Measurements from ENCODE around the gene ZNF664.

ZNF664 gene

DNA sequence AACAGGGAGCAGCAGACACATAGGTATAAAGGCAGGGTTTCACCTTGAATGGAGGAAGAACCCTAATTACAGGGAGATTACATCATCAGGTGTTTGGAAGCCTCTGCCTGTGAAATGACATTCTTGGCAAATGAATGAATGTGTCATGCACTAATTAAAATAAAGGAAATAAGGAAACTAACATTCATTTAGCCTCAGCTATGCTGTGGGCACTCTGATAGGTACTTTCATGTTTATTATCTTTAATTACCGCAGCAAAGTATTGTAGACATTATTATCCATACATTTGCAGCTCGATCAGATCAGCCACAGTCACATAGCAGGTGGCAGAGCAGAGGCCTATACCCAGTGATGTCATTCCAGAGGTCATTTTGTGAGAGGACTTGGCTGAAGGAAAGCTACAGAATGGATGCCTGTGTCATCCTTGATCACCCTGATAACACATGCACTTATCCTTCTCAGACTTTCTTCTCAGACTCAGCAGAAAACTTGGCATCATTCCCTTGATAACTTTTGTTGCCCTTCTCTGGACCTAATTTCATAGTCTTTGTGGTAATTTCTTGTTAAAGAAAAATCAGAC is 18.4 kb downstream of the ZNF664 start:
- no peak for DNase-seq

DNA sequence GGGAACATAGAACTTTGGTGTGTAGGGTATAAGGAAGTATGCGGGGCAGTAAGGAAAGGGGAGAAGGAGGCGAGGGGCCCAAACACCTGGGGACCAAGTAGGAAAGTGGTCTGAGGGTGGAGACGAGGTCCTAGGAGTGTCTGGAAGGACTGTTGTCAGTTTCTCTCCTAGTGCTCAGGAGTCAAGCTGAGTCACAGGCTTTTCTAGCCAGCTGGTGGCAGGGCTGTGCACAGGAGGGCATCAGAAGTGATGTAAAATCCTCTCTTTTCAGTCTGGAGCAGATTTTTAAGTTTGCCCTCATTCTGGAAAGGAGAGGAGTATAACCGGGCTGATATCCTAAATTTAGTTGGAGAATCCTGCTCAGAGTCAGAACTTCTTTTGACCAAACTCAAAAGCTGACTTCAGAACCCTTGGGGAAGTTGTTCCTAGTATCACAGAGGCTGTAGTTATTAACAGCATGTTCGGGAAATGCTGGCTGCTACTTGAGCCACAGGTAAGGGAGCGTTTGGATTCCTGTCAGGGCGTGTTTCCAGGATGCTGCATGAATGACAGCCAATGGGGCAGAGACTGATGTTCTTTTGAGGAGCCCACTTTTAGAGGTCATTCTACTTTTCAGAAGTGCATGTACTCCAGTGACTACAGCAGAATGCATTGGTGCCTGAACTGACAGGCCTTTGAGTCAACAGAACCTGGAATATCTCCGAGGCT is 19.3 kb downstream of the ZNF664 start:
- DNase-seq: no peak

DNA sequence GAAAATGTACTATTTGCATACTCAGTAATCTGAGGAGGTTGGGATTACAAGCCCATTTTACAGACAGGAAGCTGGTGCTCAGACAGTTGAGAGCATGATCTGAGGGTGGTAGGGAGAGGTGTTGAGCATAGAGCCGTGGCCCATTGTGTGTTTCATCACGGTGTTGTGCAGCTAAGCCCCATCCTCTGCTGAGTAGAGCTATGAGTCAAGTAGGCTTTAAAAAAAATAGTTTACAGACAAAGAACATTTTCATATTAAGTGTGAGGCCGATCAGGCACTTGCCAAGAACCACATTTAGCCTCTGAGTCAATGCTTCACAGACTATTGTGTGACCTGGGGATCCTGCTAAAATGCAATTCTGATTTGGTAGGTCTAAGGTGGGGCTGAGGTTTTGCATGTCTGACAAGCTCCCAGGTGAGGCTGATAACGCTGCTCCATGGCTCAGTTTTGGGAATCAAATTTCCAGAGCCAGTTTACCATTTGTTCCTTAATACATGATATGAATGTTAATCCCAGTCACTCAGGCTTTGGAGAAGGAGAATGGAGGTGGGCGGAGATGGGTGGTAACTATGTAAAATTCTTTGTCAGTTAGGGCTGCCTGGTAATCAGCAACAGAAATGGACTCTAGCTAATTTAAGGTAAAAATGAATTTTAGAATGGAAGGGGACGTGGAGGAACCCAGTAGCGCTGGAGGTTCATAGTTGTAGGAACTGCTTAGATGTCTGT is 22.2 kb downstream of the ZNF664 start:
- no peak for DNase-seq

DNA sequence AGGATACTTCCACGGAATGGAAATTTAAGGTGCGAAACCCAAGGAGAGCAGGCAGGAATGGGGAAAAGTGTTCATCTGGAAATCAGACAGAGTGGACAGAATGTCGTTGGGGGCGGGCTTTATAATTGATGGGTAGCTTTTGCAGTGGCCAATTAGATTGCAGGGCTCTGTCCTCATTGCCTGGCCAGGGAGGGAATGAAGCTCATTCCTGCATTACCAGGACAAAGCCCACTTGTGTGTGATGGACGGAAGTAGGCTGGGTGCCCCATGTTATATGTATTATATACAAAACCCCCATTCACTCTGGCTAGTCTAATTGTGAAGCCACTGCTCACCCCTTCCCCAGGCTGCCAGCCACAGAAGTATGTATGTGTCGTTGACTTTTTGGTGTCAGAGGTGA is 23.6 kb downstream of the ZNF664 start:
- DNase-seq: peak; percentile 65

DNA sequence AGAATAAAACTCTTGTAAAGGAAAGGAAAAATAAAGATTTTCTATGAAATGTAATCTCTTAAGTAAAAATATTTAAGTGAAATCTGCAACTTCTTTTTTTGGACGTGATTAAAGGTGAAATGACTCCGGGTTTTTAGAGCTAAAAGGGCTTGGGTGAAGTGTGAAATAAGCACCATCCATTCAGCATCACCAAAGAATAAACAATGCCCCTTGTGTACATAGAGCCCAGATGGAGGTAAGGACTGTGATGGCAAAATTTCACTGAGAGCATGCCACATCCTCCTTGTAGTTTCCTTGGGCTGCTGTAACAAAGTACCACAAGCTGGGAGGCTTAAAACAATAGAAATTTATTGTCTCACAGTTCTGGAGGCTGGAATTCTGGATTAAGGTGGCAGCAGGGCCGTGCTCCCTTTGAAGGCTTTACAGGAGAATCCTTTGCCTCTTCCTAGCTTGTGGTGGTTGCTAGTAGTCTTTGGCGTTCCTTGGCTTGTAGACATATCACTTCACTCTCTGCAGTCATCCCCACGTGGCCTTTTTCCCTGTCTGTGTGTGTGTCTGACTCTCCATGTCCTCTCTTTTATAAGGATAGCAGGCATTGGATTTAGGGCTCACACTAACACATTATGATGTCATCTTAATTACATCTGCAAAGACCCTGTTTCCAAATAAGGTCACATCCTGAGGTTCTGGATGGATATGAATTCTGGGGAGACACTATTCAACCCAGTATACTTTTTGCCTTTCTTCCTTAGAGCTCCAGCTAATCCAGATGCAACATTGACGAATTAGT is 24.2 kb downstream of the ZNF664 start:
- DNase-seq: no peak

DNA sequence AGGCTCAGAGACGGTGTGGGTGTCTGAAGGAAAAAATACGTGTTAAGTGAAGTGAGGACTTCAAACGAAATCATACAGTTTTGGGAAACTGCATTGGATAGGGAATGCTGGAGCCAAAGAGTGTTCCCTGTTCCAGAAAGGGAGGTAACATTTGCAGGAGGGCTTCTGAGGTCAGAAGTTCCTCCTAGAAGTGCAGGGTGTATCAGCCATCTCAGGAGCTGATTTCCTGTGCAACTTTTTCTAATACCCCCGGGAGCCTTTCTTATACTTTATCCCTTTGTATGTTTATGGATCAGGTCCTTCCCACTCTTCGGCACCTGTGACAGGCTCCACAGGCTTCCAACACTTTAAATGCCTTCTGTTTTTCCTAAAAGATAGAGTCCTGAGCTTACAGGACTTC is 24.9 kb downstream of the ZNF664 start:
- no peak for DNase-seq

DNA sequence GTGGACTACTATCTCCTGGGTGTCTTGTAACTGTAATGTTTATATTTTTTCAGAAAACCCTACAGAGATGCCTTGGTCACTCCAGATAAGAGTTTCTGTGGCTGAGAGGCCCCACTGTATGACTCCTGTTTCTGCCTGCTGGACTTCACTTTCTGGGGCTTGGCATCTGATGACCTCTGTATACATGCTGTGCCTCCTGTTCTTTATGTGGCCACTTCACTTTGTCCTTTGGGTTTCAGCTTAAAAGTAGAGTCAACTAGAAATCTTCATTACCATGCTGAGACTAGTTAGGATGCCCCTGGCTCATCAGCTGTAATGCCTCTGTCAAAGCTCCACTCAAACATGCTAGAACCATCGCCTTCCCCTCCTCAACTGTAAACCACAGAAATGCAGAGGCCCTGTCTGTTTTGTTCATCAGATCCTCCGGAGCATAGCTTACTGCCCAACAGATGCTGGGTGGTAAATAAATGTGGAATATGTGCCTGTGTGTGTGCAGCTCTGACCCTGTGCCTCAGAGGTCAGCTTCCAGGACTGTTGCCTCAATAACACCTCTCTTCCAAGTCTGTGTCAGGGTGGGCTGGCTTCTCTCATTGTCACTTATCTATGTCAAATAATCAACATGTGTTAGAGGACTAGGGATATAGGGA is 25.5 kb downstream of the ZNF664 start:
- no peak for DNase-seq

DNA sequence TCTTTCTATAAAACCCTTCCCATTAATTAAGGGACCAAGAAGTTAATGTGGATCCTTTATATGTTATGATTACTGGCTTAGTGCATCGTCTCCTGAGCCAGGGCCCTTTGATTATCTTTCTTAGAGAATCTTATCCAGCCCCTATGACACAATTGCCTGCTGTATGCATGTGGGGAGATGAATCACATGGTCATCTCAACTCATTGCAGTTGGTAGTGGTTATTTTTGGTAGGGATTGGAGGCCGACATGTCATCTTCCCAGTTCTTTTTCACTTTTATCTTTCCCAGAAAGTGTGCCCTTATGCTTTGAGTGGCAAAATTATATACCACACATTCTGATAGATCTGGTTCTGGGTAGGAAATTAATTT is 26.0 kb downstream of the ZNF664 start:
- no peak for DNase-seq

DNA sequence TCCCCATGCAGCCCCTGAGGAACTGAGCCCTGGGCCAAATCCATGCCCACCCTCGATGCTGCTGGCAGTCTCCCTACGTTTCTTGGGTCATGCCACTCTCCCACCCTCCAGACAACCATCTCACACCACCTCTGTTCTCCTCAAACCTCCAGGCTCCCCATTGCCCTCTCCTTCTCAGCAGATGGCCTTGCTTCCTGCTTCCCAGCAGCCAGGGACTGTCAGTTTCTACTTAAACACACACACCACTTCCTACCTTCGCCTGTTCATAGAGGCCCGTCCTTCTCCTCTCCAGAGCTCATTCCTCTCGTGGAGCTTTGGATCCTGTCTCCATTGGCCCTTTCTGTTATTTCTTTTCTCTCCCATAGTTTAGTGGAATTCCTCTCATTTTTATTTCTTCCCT is 27.1 kb downstream of the ZNF664 start:
- DNase-seq: no peak

DNA sequence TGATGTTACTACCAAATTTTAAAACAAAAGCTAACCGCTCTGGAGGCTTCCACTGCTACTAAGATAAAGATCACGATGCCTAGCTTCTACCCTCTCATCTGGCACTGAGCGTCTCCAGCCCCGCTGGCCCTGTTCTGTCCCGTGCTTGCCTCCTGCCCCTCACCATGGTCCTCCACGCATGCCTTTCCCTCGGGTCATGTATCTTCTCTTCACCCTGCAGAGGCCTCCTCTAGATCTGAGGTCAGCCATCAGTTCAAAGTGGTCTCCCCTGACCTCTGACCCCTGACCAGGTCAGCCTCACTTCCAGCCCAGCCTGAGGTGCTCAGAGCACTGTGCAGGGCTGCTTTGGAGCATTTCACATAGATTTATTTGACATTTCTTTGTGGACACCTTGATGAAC is 28.3 kb downstream of the ZNF664 start:
- no peak for DNase-seq

DNA sequence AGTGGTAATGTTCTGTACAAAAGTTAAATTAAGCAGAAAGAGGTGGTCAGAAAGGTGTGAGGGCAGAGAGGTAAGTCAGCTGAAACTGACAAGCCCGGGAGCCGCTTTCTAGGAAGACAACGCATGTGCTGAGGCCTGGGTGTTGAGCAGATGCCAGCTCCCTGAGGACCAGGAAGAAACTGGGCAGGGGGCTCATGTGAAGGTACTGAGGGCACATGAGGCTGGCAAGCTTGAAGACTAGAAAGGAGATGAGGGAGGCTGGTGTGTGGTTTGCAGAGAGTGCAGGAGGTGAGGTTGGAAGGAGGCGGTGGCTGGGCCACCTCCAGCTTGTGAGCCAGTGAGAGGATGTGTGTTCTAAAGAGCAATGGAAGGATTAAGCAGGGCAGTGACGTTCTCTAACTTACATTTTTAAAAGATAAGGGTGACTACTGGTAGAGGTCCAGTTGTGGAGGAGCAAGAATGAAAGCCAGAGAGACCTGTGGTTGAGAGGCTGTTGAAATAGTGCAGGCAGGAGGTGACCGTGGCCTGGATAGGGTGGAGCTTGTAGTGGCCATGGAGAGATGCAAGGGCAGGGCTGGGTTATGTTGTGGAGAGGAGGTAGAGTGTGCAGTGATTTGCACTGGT is 29.1 kb downstream of the ZNF664 start:
- DNase-seq: no peak

DNA sequence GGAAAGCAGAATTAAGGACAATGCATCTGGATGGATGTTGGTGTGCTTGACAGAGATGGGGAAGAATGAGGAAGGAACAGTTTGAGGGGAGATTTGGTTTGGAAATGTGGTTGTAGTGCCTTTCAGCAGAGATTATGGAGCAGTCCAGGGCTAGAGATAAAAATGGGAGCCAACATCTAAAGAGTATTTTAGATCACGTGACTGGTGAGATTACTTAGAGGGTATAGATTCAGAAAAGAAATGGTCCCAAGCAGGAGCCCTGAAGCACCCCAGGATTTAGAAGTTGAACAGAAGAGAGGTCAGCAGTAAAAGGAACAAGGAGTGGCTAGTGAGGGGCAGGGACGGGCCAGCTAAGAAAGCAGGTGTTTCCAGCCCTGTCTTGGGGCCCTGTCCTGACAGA is 29.6 kb downstream of the ZNF664 start:
- no peak for DNase-seq

DNA sequence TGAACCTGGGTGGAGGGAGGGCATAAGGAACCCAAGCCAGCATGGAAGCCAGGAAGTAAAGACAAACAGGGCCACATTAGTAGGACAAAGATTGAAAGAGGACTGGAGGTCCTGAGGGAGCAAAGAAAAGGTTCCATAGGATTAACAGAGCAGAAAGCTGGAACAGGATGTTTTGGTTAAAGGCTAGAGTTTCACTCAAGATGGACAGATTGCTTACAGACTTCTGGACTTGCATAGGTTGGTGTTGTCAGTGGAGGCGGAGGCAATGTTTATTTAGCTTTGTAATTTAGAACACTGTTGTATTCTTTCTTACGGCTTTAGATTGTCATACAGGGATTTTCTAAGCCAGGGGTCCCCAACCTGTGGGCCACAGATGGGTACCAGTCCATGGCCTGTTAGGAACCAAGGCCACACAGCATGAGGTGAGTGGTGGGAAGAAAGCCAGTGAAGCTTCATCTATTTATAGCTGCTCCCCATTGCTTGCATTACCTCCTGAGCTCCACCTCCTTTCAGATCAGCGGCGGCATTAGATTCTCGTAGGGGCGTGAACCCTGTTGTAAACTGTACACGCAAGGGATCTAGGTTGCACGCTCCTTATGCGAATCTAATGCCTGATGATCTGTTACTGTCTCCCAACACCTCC is 31.3 kb downstream of the ZNF664 start:
- no peak for DNase-seq

DNA sequence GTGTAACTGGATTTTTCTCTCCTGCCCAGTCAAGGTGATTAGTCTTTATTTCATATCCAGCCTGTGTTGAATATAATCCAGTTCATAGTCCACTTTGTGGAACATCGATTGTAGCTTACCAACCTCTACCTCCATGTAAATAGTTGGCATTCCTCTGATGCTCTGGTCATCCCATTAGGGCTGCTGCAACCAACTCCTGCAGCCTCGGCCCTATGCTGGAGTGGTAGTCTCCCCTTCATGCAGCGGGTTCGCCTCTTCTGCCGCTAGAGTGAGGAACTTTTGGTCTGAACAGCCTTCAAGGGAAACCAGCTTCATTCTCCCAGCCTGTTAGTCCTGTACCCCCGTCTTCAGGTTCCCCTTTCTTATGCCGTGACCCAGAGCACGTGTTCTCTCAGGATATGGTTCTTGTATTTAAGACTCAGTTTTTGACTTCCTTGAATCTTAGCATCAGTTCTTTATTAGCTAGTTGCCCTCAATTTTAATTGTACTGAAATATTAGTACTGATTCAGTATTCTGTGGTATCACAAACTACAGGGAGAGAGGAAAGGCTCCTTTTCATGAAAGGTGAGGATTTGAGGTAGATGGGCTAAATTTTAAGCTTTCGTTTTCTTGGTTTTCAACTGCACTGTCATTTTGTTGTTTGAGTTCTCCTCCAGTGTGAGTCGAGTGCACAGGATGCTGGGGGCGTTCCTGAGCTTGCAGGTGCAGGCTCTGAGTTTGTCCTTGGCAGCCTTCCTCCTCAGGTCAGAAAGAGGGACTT is 33.2 kb downstream of the ZNF664 start:
- no peak for DNase-seq

DNA sequence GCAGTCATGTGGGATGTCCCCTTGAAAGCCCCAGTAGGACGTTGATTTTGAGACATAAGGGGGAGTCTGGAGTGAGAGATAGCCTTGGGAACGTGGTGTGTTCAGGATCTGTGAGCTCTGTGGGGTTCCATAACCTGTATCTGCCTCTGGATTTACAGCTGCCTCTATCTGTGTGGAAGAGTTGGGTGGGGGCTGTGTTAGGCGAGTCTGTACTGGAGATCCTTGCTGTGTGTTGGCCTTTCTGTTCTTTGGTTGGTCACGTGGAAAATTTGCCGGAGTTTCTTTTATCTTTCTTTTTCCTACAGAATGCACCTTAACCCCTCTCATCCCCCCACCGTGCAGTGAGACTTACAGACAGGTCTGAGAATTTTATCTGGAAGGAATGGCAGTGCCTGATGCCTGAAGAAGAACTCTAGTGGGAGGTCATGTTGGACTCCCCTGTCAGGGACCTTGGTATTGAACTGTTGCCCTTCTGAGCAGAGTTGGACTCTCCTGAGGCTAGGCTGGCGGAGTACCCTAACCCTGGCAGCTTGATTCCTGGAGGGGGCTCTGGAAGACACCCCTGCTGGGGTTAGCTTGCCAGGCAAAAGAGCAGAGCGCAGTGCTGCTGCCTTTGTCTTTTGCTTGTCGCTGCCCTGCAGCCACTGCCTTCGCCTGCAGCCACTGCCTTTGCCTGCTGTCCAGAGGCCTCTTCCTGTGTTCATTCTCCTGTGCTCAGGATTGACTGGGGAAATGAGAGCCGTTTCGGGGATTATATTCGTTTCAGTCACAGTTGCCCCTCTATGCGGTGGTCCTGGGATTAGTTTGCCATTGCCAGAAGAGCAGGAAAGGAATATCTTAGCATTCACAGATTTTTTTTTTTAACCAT is 34.1 kb downstream of the ZNF664 start:
- DNase-seq: no peak

DNA sequence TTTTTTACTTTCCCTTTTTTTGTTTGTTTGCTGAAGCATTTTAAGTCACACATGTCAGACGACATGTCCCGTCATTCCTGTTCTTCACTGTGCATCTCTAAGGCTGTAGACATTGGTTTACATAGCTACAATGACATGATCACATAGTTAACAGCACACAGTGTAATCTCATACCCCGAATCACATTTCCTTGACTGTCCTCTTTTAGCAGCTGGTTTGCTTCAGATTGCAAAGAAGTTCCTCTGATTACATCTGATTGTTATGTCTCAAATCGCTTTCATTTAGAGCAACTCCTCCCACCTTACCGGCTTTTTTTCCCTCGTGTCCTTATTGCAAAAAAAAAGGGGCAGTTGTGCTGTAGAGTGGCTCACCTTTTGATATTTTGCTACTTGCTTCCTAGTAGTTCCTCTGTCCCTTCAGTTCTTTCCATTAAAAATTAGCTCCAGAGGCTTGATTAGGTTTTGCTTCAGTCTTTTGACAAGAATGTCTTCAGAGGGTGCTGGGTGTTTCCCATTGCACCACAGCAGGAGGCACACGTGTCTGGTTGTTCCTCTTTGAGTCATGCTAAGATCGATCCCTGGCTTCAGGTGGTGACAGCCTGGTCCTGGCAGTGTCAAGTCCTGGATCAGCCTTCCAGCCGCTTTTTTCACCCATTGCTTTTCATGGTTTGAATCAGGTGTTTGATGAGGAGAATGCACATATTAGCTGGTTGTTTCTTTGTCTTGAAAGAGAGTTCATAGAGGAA is 35.0 kb downstream of the ZNF664 start:
- no peak for DNase-seq

DNA sequence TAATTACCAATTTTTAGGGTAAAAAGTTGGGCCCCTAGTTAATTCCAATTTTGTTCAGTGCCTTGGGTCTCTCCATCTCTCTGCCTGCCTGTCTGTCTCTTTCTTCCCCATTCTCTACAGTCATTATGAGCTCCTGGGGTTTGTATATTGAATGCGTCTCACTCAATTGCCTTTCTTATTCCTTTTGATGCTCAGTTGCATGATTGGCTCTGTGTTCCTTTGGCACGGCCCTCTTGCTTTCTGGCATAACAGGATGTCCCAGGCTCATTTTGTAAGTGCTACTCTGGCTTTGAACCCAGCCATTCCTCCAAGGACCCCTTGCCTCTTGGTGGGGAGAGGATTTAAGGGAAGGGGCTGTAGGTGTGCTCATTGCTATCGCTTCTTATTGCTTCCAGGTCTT is 35.6 kb downstream of the ZNF664 start:
- peak; percentile 18 for DNase-seq

DNA sequence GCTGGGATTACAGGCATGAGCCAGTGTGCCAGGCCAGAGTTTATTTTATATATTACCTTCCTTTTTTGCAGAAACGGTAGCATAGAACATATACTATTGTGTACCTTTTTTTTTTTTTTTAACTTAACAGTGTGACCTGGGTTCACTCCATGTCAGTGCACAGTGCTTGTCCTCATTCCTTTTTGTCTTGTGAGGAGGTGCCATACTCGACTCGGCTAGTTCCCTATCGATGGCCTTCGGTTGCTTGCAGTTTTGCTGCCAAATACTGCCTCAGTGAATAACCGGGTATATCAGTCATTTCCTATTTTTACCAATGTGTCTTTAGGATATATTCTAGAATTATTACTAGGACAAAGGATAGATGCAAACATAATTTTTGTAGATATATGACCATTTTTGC is 36.8 kb downstream of the ZNF664 start:
- no peak for DNase-seq

DNA sequence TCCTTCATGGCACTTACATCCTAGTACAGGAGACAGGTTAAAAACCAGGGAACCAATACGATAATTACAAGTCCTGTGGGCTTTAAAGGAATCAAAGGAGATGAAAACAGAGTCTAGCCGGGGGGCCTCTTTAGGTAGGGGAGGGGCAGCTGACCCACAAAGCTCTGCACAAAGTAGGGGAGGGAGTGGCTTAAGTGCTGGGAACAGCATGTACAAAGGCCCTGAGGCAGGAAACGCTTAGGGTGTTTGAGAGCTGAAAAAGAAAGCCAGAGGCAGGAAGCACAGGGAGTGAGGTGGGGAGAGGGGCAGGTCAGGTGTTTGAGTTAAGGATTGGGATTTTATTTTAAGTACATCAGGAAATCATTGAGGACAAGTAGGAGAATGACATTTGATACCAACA is 37.7 kb downstream of the ZNF664 start:
- no peak for DNase-seq
